GM20000 (cell line): ENCODE measurements around the gene TRABD.

Experiments
- DNase-seq: peaks from one replicate; pipeline ENCODE4 v3.0.0; 2012; ENCODE audit warnings: low spot score
- CTCF ChIP-seq: IDR thresholded peaks from 2 replicates; pipeline ENCODE4 v1.5.1; 2012; ENCODE audit warnings: mild to moderate bottlenecking, control low read depth; ENCODE audit errors: extremely low read depth, missing control alignments

The TRABD gene

GRCh38 chr22:50173983-50174355 lies 11.7 kb upstream of the TRABD start:
- DNase-seq: no peak
- TF ChIP-seq CTCF: no peak

- no peak for TF ChIP-seq CTCF
- DNase-seq: no peak
These were observed 11.1 kb upstream of the TRABD start for GRCh38 chr22:50174382-50175190.

- TF ChIP-seq CTCF: no peak
- DNase-seq: no peak
These were observed 10.6 kb upstream of the TRABD start for GRCh38 chr22:50175191-50175461.

GRCh38 chr22:50175921-50176849 lies 9.5 kb upstream of the TRABD start:
- TF ChIP-seq CTCF: no peak
- no peak for DNase-seq

GRCh38 chr22:50176850-50177536 lies 8.7 kb upstream of the TRABD start:
- no peak for TF ChIP-seq CTCF

GRCh38 chr22:50177537-50178470 lies 7.9 kb upstream of the TRABD start:
- no peak for TF ChIP-seq CTCF
- no peak for DNase-seq

More at GRCh38 chr22:50176850-50177536, 8.7 kb upstream of the TRABD start:
- no peak for DNase-seq
